IPS DF 19.7 (cell line): ENCODE measurements around the gene TOPORS.
"Not testable (repeated sequence)": the region's sequence is repeated elsewhere in the genome, so short reads cannot be mapped to it uniquely, and the experiment has no call there.

Experiments used
- DNase-seq: peaks from one replicate; pipeline ENCODE4 v3.0.0-alpha.2; 2013; ENCODE audit warnings: low read depth, low spot score

TOPORS gene

DNA sequence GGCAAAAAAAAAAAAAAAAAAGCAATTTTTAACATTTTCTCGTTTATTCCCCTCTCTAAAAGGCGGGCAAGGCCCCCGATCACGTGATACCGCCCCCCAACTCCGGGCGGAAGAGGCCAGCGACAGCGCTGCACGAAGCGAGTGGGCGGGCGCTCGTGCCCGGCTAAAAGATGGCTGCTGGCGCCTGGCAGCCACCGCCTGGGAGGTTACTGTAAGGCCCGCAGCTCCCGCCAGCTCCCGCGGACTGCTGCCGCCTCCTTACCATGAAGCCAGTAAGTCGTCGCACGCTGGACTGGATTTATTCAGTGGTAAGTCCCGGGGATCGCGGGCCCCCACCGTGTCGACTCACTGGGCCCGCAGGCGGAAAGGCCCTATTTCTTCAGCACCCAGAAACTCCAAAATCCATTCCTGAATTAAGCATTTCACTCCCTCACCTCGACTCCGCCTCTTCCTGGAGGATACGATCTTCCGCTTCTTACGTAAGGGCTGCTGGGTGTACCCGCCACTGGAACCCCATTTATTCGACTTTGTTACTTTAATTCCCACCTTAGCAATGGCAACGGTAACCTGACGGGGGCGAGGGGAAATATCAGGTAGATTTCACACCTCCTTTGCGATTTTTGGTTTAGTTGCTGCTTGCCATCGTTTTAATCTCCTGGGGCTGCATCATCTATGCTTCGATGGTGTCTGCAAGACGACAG is at the start of gene TOPORS, which contains the start of gene SMIM27:
TSS of gene TOPORS (minus strand) at position 415 of the 701 bp plus-strand sequence. CDS start at position 265, 150 bp downstream.
TSS of gene SMIM27 (plus strand) at position 156 of the 701 bp plus-strand sequence. CDS start at position 264, 108 bp downstream.
- peak; percentile 71 for DNase-seq

DNA sequence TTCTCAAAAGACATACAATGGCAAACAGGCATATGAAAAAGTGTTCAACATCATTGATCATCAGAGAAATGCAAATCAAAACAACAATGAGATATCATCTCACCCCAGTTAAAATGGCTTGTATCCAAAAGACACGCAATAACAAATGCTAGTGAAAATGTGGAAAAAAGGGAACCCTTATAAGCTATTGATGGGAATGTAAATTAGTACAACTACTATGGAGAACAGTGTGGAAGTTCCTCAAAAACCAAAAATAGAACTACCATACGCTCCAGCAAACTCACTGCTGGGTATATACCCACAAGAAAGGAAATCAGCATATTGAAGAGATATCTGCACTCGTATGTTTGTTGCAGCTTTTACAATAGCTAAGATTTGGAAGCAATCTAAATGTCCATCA is 46.6 kb upstream of the TOPORS start:
- DNase-seq, result not testable (repeated sequence)

DNA sequence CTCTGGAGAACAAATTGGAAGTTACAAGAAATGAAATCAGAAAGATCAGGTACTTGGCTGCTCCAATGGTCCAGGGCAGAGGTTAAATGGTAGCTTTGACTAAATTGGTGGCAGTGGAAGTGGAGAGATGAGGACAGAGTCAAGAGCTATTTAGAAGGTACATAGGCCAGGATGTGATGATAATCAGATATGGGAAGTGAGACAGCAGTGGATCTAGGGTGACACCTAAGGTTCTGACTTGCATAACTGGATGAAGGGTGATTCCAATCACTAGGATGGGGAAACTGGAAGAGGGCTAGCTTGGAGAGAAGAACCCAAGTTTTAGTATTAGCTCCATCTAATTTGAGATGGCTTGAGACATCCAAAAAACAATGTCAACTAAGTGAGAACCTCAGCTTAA is 44.5 kb upstream of the TOPORS start:
- DNase-seq, result no peak

DNA sequence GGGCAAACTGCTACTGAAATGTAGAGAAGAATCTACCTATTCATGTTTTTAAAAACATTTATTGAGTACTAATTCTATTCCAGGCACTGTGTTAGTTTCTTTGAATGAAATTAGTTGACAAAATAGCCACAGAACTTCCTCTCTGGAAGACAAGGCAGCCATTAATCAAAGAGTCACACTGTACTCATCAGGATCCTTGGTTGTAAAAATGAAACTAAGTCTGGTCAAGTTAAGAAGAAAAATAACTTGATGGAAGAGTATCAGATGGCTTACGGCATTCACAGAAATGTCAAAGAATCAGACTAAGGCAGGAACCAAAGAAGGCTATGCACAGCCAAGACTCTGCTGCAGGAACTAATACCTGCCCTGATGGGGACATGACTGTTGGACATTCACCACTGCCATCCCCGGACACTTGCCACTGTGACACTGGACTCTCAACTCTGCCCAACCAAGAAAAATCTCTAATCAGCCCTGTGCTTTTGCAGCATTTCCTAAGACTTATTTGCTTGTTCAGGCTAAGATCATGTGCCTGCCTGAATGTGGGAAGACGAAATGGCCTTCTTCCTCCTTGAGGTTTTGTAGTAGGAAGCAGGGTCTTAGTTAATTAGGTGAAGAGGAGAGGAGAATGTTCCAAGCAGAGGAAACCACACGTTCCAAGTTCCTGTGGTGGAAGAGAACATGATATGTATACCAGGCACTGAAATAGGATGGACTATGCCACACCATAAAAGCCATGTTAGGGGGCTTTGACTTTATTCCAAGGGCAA is 43.9 kb upstream of the TOPORS start:
- no peak for DNase-seq

DNA sequence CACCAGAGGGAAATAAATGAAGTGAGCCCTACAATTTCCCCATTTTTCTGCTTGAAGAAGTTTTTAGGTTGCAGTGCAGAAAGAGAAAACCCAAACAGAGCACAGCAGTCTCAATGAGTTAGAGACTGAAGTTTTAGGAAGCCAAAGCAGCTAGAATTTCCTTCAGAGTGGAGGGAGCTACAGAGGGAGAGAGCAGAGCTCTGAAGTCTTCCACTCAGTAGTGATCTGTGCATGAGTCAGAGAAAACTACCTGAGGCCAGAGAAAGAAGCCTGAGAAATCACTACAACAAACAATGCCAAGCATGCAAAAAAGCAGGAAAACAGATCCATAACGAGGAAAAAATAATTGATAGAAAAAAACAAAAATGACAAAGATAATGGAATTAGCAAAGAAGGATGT is 38.5 kb upstream of the TOPORS start:
- no peak for DNase-seq

- no peak for DNase-seq
Measured at GRCh38 chr9:32590476-32590875, 38.1 kb upstream of the TOPORS start.

- no peak for DNase-seq
Measured at GRCh38 chr9:32589083-32589723, 36.8 kb upstream of the TOPORS start.

DNA sequence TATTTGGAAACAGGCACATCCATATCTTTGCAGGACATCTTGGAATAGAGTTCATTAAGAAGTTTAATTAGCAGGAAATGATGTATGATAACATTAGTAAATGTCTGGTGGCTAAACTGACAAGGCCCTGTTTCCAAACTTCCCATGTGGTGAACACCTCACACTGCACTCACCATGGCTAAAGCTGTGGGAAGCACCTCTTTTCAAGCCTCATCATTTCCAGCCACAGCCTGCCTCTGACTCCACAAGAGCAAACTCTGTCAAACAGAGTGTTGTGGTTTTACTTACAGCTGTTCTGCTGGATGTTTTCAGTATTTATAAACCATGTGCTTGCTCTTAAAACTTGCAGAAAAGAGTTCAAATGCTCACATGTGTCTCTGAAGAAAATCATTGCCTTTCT is 35.5 kb upstream of the TOPORS start:
- no peak for DNase-seq

GRCh38 chr9:32584784-32585183 is 32.4 kb upstream of the TOPORS start:
- DNase-seq, result no peak

DNA sequence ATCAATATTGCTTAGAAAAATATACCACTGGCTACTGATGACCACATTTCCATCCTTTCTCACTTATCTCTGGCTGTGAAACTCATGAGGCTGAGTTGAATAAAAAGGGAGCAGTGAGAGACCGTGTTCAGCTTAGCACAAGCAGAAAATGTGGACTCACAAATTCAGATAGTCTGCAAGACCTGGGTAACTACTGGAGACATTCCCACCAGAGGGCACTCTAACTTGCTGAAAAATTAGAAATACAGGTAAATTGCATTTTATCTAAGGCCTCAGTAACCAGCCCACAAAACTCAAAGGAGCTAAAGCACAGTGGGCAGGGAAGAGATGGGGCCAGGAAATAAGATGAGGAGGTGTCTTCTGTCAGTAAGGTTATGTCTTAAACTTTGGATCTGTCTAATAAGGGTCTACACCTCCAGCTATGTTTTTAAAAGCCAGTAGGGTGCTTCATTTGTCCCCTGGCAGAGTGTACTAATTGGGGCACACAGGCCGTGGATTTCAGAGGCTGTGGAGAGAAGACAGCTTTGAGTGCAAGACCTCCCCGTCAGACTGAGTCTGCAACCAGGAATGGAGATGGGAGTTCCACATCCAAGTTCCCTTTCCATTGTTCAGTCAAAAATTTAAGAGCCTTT is 29.2 kb upstream of the TOPORS start:
- DNase-seq, result peak; percentile 28

DNA sequence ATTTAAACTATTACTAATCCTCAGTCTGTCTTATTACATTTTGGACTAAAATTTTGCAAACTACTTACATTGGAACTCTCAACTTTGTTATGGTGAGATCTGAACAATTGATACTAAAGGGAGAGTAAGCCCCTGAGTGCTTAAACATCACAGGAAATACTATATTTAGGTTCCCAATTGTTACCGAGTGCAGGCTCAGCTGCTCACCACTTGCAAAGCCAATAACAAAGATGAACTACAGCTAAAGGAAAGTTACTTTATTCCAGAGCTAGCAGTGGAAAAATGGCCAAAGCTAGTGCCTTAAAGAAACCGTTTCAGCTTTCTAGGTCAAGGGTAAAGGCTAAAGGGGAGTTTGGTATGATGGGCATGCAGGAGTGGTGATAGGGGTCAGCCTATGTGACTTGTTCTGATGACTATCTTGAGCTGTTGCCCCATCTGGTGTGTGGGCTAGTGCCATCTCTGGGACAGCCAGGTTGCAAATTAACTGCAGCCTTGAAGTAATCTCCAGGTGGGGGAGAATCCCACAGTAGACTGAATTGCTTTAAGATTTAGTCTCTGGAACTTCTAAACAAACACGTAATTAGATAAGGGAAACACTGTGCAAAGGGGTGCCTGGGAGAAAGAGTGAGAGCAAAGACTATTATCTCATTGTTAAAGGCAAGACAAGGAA is 28.4 kb upstream of the TOPORS start:
- no peak for DNase-seq

DNA sequence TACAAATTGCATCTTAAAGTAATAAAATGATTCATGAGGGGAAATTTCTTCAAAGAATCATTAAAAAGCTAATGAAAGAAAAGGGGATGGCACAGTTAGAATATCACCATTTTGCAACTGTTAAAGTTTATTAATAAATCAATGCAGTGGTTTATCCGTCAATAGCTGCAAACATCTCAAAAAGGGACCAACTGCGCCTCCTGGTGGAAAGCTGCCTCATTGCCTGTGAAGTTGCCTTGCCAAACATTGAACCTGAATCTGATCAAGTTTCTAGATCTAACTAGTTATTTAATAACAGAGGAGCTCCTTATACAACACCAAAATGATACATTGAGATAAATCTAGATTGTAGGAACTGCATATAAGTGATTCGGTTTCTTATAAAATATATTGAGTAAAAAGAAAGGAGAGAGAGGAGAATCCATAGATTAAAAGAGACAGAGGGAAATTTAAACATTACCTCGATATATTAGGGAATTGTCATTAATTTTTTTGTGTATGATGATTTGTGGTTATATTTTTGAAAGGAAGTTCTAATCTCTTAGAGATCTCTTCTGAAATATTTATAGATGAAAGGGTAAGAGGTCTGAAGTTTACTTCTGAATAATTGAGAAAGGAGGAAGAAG is 27.4 kb upstream of the TOPORS start:
- no peak for DNase-seq

- DNase-seq, result no peak
Measured at GRCh38 chr9:32578976-32579375, 26.6 kb upstream of the TOPORS start.

GRCh38 chr9:32577316-32577715 is 24.9 kb upstream of the TOPORS start:
- no peak for DNase-seq

- DNase-seq, result no peak
Measured at GRCh38 chr9:32574858-32575257, 22.5 kb upstream of the TOPORS start.

DNA sequence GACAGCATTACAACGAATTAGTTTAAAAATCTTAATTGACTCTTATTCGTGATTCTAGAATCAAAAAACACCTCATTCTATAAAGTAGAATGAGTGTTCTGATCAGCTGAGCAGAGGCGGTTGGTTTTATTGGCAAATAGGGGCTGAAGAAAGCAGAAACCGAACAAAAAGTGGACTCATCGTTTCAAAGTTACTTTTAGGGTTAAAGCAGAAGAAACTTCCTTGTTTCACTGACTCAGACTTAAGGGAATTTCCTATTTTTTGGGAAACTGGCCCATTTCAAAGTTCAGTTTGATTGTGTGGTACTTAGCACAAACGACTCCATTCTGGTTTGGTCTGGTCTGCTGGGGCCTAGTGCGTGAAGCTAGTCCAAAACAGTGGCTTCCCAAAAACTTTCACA is 21.4 kb upstream of the TOPORS start:
- no peak for DNase-seq

DNA sequence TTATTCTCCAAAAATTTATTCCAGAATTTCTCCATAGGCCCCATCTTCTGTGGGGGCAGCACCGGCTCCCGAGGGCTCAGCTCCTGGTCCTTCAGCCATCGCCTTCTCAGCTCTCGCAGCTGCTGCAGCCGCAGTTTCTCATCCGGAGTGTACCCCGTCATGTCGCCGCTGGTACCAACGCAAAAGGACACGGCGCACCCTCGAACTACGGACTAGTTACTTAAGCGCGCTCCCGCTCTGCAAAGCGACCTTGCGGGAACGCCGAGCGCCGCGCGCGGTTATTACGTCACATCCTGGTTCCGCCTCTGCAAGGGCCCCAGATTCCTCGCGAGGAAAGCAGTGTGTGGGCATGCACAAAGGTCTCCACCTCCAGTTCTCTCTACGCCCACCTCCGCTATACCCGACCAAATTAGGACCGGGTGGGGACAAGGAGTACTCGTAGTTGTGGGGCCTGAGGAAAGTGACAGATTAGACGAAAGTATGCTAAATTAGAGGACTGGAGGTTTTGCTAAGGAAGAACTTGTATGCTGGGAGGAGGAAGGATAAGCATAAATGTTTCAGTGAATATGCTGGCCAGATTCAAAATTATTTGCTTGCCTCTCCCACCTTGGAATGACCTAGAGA is 20.6 kb upstream of the TOPORS start, which contains the start of gene NDUFB6:
TSS of gene NDUFB6 (minus strand) at position 260 of the 624 bp plus-strand sequence. CDS start at position 161, 99 bp downstream.
- peak; percentile 90 for DNase-seq

DNA sequence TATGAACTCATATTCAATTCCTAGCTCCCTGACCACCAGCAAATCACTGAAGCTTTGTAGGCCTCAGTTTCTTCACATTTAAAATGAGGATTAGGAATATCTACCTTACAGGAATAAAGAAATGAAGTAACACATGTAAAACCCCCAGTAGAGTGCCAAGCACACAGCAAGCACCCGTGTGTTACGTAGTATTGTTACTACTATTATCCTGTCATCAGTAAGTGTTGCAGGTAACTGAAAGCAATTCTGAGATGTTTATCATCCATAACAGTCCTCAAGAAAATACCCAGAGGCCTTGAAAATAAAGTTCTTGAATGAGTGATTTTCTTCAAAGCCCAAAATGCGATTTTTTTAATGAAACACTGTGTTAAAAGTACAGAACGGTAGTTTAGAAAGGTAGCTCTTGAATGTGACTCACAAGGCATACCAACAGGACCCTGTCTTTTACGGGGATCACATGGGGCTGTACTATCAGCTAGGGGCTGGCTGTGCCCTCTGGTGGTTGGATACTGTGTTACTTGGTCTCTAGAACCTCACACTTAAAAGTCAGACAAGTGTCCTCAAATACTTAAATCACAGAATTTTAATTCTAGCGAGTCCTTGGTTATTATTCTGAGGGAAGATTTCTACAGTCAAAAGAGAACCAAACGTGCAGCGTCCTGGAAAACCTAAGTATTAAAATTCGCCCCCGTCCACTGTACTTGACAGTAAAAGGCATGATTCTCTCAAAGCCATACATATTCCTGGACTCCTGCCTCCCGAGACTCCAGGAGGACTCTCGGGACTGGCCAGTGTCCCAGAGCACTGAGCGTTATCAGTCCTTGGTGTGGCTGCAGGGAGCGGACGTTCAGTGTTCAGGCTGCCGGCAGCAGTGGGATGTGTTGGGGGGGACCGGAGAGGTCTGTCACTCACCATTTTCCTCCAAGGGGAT is 19.8 kb upstream of the TOPORS start:
- no peak for DNase-seq

DNA sequence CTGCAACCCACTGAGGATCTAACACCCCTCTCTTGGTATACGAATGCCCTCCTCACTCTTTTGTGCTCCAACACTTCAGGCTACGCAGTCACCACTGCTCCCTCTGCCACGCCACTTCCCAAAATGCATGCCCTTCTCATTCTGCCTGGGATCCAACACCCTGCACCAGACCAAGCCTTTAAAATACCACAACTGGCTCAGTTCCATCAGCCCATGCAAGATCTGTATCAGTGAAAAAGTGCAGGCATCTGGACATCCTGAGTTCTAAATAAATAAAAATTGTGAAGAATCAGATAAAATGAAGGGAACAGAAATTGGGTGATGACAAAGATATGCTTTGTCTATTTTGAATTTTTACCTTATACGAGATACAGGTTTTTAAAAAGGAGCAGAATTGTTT is 17.9 kb upstream of the TOPORS start:
- DNase-seq, result no peak
